ENCODE data around the gene ZDHHC18. TPM values are rescaled to one million over a fixed set of nuclear protein-coding genes. Genes with fewer than 3 reads are reported as not detected.
"Not testable (repeated sequence)": the region's sequence is repeated elsewhere in the genome, so short reads cannot be mapped to it uniquely, and the experiment has no call there.

The ZDHHC18 gene
- total RNA-seq, 6 experiments from 2014 or later: 19.2 to 31.6 (median 23.8) TPM

GRCh38 chr1:26862781-26863684 lies 36.5 kb downstream of the ZDHHC18 start, which contains the start of gene SFN:
SFN (plus strand) TSS chr1:26863149; CDS start chr1:26863213, 64 bp downstream.
- Mint-ChIP-seq H3K4me3 (peak within 1 kb of the TSS; percentile 95), H3K9me3 (no peaks in the 10 kb centered on the region), H3K27me3 (ENCODE audit: insufficient read depth) (peaks cover 3% of the 10 kb centered on the region), H3K4me1 (ENCODE audit: low read depth) (peaks cover 38% of the 10 kb centered on the region), H3K36me3 (ENCODE audit: low read depth) (no peaks in the 10 kb centered on the region), H3K27ac (peak within 1 kb of the TSS; percentile 33)
- DNase-seq: no peak
- TF ChIP-seq, protein P1, sequence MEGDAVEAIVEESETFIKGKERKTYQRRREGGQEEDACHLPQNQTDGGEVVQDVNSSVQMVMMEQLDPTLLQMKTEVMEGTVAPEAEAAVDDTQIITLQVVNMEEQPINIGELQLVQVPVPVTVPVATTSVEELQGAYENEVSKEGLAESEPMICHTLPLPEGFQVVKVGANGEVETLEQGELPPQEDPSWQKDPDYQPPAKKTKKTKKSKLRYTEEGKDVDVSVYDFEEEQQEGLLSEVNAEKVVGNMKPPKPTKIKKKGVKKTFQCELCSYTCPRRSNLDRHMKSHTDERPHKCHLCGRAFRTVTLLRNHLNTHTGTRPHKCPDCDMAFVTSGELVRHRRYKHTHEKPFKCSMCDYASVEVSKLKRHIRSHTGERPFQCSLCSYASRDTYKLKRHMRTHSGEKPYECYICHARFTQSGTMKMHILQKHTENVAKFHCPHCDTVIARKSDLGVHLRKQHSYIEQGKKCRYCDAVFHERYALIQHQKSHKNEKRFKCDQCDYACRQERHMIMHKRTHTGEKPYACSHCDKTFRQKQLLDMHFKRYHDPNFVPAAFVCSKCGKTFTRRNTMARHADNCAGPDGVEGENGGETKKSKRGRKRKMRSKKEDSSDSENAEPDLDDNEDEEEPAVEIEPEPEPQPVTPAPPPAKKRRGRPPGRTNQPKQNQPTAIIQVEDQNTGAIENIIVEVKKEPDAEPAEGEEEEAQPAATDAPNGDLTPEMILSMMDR (IDR thresholded peaks at IDR 0.05): peak; percentile 56

GRCh38 chr1:26863685-26864077 lies 37.2 kb downstream of the ZDHHC18 start:
- no peaks in the 10 kb centered on the region for H3K9me3 Mint-ChIP-seq
- peaks cover 38% of the 10 kb centered on the region for H3K4me1 Mint-ChIP-seq (ENCODE audit: low read depth)
- peak overlapping the region; percentile 95 for H3K4me3 Mint-ChIP-seq
- DNase-seq: no peak
- H3K27ac Mint-ChIP-seq: peak overlapping the region; percentile 12; the same call in 1 of the 2 replicates
- H3K27me3 Mint-ChIP-seq (ENCODE audit: insufficient read depth): peaks cover 4% of the 10 kb centered on the region
- TF ChIP-seq, protein P1 (IDR thresholded peaks at IDR 0.05): no peak
- H3K36me3 Mint-ChIP-seq (ENCODE audit: low read depth): no peaks in the 10 kb centered on the region

- Mint-ChIP-seq H3K9me3 (no peaks in the 10 kb centered on the region), H3K27me3 (ENCODE audit: insufficient read depth) (peaks cover 4% of the 10 kb centered on the region), H3K36me3 (ENCODE audit: low read depth) (no peaks in the 10 kb centered on the region), H3K4me1 (ENCODE audit: low read depth) (peaks cover 38% of the 10 kb centered on the region), H3K27ac (peak overlapping the region; percentile 89), H3K4me3 (peak overlapping the region; percentile 95)
- TF ChIP-seq, protein P1 (IDR thresholded peaks at IDR 0.05): no peak; the same call in 1 of the 2 replicates
- peak; percentile 98 for DNase-seq
Observed at GRCh38 chr1:26864610-26865480, 38.4 kb downstream of the ZDHHC18 start.

GRCh38 chr1:26873097-26873496 lies 46.6 kb downstream of the ZDHHC18 start:
- not testable (repeated sequence) for H3K9me3 Mint-ChIP-seq; H3K27me3 Mint-ChIP-seq (ENCODE audit: insufficient read depth); H3K4me3 Mint-ChIP-seq; H3K36me3 Mint-ChIP-seq (ENCODE audit: low read depth); H3K27ac Mint-ChIP-seq; DNase-seq; H3K4me1 Mint-ChIP-seq (ENCODE audit: low read depth)

DNA sequence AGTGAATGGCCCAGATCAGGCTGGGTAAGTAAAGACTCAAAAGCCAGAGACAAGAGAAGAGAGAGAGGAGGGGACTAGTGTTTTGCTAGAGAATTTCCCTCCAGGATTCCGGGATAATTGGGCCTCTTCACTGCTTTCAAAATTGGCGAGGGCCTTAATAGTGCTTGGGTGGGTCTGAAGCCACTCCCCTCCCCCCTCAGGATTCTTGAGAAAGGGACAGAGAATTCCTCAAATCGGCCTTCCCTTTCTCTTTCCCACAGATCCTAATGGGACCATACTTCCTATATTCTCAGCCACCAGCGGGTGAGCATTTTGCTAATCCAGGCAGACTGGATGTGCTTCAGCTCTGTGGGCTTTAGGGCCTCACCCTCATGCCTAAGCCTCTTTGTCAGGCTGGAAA lies 48.4 kb downstream of the ZDHHC18 start:
- Mint-ChIP-seq H3K36me3 (ENCODE audit: low read depth) (no peaks in the 10 kb centered on the region), H3K27me3 (ENCODE audit: insufficient read depth) (peaks cover 2% of the 10 kb centered on the region), H3K27ac (peak overlapping the region; percentile 33), H3K9me3 (no peaks in the 10 kb centered on the region), H3K4me3 (no peak overlapping the region), H3K4me1 (ENCODE audit: low read depth) (no peaks in the 10 kb centered on the region)
- TF ChIP-seq, protein P1 (IDR thresholded peaks at IDR 0.05): no peak
- DNase-seq: no peak
